Mesenchymal stem cell (in vitro differentiated cells and primary cell): ENCODE measurements around the gene HOXA6.

Experiments
- DNase-seq: peaks from one replicate; pipeline ENCODE4 v3.0.0-alpha.2; 2013
- H2AFZ ChIP-seq: one replicate; pipeline ENCODE4 v1.6.1; 2013; ENCODE audit warnings: low read depth, mild to moderate bottlenecking, control low read depth, inconsistent platforms, low read length, moderate library complexity
- H2AK5ac ChIP-seq: 2 replicates; pipeline ENCODE4 v1.6.1; 2013; ENCODE audit warnings: low read length, moderate library complexity, mild to moderate bottlenecking, inconsistent platforms; ENCODE audit not compliant: severe bottlenecking
- H2BK120ac ChIP-seq: one replicate; pipeline ENCODE4 v1.6.1; 2013; ENCODE audit warnings: low read depth, mild to moderate bottlenecking, inconsistent platforms, low read length, moderate library complexity
- H2BK12ac ChIP-seq, 2 experiments: one replicate each; pipeline ENCODE4 v1.6.1; 2013; ENCODE audit warnings: inconsistent platforms in 2 of 2, low read length in 2 of 2, mild to moderate bottlenecking in 2 of 2, moderate library complexity in 2 of 2, control low read depth in 1 of 2
- H2BK15ac ChIP-seq: one replicate; pipeline ENCODE4 v1.6.1; 2013; ENCODE audit warnings: mild to moderate bottlenecking, low read depth, inconsistent platforms; ENCODE audit not compliant: poor library complexity, severe bottlenecking
- H2BK5ac ChIP-seq: 2 replicates; pipeline ENCODE4 v1.6.1; 2013; ENCODE audit warnings: low read depth, mild to moderate bottlenecking, low read length, control low read depth, inconsistent platforms; ENCODE audit not compliant: poor library complexity, severe bottlenecking
- H3K14ac ChIP-seq, 2 experiments: one replicate each; pipeline ENCODE4 v1.6.1; 2013; ENCODE audit warnings: inconsistent platforms in 2 of 2, low read length in 2 of 2, control low read depth in 1 of 2, mild to moderate bottlenecking in 1 of 2, moderate library complexity in 1 of 2
- H3K18ac ChIP-seq, 2 experiments: one replicate each; pipeline ENCODE4 v1.6.1; 2013; ENCODE audit warnings: inconsistent platforms in 2 of 2, low read length in 2 of 2, control low read depth in 1 of 2, low read depth in 1 of 2, mild to moderate bottlenecking in 1 of 2
- H3K23ac ChIP-seq, 2 experiments: one replicate each; pipeline ENCODE4 v1.6.1; 2013; ENCODE audit warnings: inconsistent platforms in 2 of 2, low read length in 2 of 2, mild to moderate bottlenecking in 2 of 2, moderate library complexity in 2 of 2, control low read depth in 1 of 2
- H3K27ac ChIP-seq: 2 replicates; pipeline ENCODE4 v1.5.1; 2013; ENCODE audit warnings: mild to moderate bottlenecking, moderate library complexity, low read length, control low read depth, inconsistent platforms; ENCODE audit not compliant: poor library complexity, severe bottlenecking
- H3K27me3 ChIP-seq, 2 experiments: 2 replicates each; pipeline versions ENCODE4 v1.6.1 to v1.7.0; 2013; ENCODE audit warnings: low read length in 2 of 2, mild to moderate bottlenecking in 2 of 2, moderate library complexity in 2 of 2, control low read depth in 1 of 2, inconsistent platforms in 1 of 2; ENCODE audit not compliant: control insufficient read depth in 1 of 2, insufficient read depth in 1 of 2
- H3K36me3 ChIP-seq, 2 experiments: 2 replicates each; pipeline versions ENCODE4 v1.6.1 to v1.7.0; 2013; ENCODE audit warnings: low read length in 2 of 2, control low read depth in 1 of 2, inconsistent platforms in 1 of 2, low read depth in 1 of 2, mild to moderate bottlenecking in 1 of 2; ENCODE audit not compliant: insufficient read depth in 2 of 2, control insufficient read depth in 1 of 2
- H3K4ac ChIP-seq, 2 experiments: one replicate each; pipeline ENCODE4 v1.6.1; 2013; ENCODE audit warnings: inconsistent platforms in 2 of 2, low read length in 2 of 2, mild to moderate bottlenecking in 2 of 2, moderate library complexity in 2 of 2, control low read depth in 1 of 2, low read depth in 1 of 2
- H3K4me1 ChIP-seq: 2 replicates; pipeline ENCODE4 v1.6.1; 2013; ENCODE audit warnings: low read depth, low read length, control low read depth; ENCODE audit not compliant: control insufficient read depth, insufficient read depth
- H3K4me2 ChIP-seq: 2 replicates; pipeline ENCODE4 v1.6.1; 2013; ENCODE audit warnings: low read length, mild to moderate bottlenecking, inconsistent platforms; ENCODE audit not compliant: poor library complexity, severe bottlenecking
- H3K4me3 ChIP-seq, 2 experiments: 2 replicates each; pipeline versions ENCODE4 v1.5.1 to v1.7.0; 2013; ENCODE audit warnings: low read length in 2 of 2, mild to moderate bottlenecking in 2 of 2, control low read depth in 1 of 2, low read depth in 1 of 2; ENCODE audit not compliant: insufficient read depth in 1 of 2
- H3K79me1 ChIP-seq: replicated peaks from 2 replicates; pipeline ENCODE4 v1.6.1; 2013; ENCODE audit warnings: mild to moderate bottlenecking, control low read depth, low read length, inconsistent platforms; ENCODE audit not compliant: poor library complexity, severe bottlenecking
- H3K9ac ChIP-seq: 2 replicates; pipeline ENCODE4 v1.7.0; 2013; ENCODE audit warnings: mild to moderate bottlenecking, low read length, moderate library complexity
- H3K9me3 ChIP-seq: 2 replicates; pipeline ENCODE4 v1.7.0; 2013; ENCODE audit warnings: mild to moderate bottlenecking, low read length; ENCODE audit not compliant: control insufficient read depth
- H4K8ac ChIP-seq: one replicate; pipeline ENCODE4 v1.6.1; 2013; ENCODE audit warnings: inconsistent platforms, mild to moderate bottlenecking, low read length, moderate library complexity
- H4K91ac ChIP-seq: one replicate; pipeline ENCODE4 v1.6.1; 2013; ENCODE audit warnings: mild to moderate bottlenecking, low read length, inconsistent platforms
- WGBS: methylation state at CpG from one replicate; pipeline ENCODE4 v1.1.7; 2013; ENCODE audit warnings: mixed read lengths; 5-methylcytosine and 5-hydroxymethylcytosine counted together

Gene HOXA6

DNA sequence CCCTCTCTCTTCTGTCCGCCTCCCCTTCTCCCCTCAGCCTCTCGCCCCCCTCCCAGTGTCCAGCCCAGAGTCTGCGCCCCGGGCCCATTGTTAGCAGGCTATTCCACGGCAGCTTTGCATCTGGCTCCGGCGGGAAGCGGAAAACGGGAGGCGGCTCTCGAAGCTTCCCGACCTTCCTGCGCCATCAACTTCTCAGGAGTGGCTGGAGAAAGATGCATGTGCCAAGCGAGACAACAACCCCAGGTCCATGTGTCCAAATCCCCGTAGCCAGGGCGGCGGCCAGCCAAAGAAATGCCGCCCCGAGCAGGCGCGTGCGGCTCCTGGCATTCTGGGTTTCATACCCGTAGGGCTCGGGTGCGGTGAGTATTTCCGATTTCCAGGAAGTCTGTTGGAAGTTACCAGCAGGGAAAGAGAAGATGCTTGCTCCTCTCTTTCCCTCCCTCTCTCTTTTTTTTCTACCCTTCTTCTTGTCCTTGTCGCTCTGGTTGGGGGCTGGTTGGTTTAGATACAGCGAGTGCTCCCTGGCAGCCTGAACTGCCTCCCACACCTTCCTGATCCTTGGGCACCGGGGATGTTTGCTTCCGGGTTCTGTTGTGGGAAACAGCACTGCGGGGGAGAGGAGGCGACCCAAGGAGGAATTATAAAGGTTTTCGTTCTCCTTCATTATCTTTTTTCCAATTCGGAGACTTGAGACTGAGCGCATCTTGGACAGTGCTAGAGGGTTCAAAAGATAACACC lies 43.9 kb downstream of the HOXA6 start:
- DNase-seq, result peak; percentile 37
- Histone ChIP-seq H2BK5ac (peak overlapping the region; percentile 84), H2AK5ac (peak overlapping the region; percentile 53), H3K23ac (peak overlapping the region in 1 of 2 experiments; percentile 52), H2BK15ac (no peak overlapping the region), H3K18ac (peak overlapping the region in 1 of 2 experiments; percentile 87), H3K36me3 (peaks cover 7 to 22% of the 10 kb centered on the region in 2 experiments), H3K14ac (peak overlapping the region in 1 of 2 experiments; percentile 15), H2AFZ (no peak overlapping the region), H3K4me1 (peaks cover 22% of the 10 kb centered on the region), H3K27ac (peak overlapping the region; percentile 90), H3K9me3 (no peaks in the 10 kb centered on the region), H3K4ac (peak overlapping the region in 1 of 2 experiments; percentile 80), H4K91ac (peak overlapping the region; percentile 48), H3K4me3 (peak overlapping the region; percentile 48 to 64), H3K27me3 (no peaks in the 10 kb centered on the region), H4K8ac (peak overlapping the region; percentile 29), H2BK12ac (peak overlapping the region in 1 of 2 experiments; percentile 84), H3K9ac (peak overlapping the region; percentile 96), H2BK120ac (no peak overlapping the region), H3K4me2 (peak overlapping the region; percentile 92), H3K79me1 (no peaks in the 10 kb centered on the region)
- WGBS, result under 1% methylated on average over 27 of the region's 35 CpGs

DNA sequence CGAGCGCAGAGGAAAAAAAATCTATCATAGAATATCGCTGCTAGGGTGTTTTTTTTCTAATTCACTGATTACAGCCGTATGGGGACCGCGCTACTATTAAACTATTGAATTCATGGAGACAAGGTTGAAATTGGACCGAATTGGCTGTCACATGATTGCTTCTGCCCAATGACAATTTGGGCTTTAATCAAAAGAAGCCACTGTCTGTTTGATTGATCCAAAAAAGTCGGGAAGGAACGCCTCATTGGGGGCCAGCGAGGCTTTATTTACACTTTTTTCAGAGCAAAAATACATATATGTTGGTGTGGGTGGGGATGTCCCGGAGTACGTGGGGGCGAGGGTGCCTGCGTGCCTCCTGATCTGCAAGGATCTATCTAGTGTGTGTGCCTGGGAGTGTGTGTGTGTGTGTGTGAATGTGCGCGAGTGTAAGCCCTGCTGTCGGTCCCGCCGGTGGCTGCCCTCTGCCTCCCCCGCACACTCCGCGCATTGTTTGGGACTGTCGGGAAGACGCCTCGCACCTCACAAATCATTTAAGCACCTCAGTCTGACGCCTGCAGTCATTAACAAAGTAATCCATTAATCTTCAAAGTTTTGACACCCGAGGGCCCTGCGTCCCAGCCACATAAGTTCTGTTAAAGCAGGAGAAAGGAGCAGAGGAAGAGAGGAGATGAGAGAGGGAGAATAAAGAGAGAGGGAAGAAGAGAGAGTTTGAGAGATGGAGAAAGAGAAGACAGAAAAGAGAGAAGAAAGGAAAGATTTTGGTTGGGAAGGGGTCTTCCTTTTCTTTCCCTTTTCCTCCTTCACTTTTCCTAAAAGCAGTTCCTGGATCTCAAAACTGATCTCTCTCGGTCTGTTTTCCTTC lies 44.8 kb downstream of the HOXA6 start, which contains the start of gene HOXA2:
Gene HOXA2 (minus strand): TSS at position 103 of the 862 bp plus-strand sequence. CDS start 183 bp downstream, outside the sequence.
- Histone ChIP-seq H3K79me1 (no peaks in the 10 kb centered on the region), H2AK5ac (peak within 1 kb of the TSS; percentile 55), H3K36me3 (peaks cover 7 to 18% of the 10 kb centered on the region in 2 experiments), H3K14ac (peak within 1 kb of the TSS in 1 of 2 experiments; percentile 55), H2BK15ac (peak within 1 kb of the TSS; percentile 97), H2AFZ (no peak within 1 kb of the TSS), H3K9ac (peak within 1 kb of the TSS; percentile 96), H3K9me3 (no peaks in the 10 kb centered on the region), H3K27me3 (no peaks in the 10 kb centered on the region), H3K4me2 (peak within 1 kb of the TSS; percentile 92), H2BK12ac (peak within 1 kb of the TSS; percentile 23 to 84), H3K4ac (peak within 1 kb of the TSS; percentile 24 to 80), H4K91ac (peak within 1 kb of the TSS; percentile 81), H3K4me1 (peaks cover 15% of the 10 kb centered on the region), H2BK120ac (peak within 1 kb of the TSS; percentile 50), H2BK5ac (peak within 1 kb of the TSS; percentile 93), H4K8ac (peak within 1 kb of the TSS; percentile 39), H3K18ac (peak within 1 kb of the TSS; percentile 65 to 87), H3K4me3 (peak within 1 kb of the TSS; percentile 64 to 69), H3K23ac (peak within 1 kb of the TSS in 1 of 2 experiments; percentile 89), H3K27ac (peak within 1 kb of the TSS; percentile 92)
- DNase-seq, result peak; percentile 50
- 7% methylated on average over 15 of the region's 29 CpGs for WGBS

DNA sequence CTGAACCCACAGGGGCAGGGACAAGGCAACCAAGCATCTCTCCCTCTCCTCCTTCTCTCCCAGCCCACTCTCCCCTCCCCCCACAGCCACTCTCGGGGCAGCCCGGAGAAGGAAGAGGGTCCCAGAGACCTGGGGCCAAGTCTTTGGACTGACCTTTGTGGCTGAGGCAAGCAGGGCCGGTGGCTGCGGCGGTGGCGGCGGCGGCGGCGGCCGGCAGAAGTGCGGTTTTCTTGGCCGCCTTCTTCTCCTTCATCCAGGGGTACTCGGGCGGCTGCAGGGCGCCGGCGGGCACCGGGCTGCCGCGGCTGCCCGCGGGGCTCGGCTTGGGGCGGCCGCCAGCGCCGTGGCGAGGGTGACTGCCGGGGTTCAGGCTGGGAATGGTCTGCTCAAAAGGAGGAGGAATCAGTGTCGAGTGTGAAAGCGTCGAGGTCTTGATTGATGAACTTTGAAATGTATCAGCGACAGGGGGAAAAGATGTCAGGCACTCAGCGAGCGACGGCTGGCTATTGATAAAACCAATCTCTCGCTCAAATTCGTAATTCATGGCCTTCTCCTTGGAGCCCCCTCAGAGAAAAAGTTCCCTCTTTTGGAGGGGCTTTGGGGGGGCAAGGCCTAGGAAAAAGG lies 45.5 kb downstream of the HOXA6 start:
- Histone ChIP-seq H3K9ac (peak overlapping the region; percentile 96), H3K23ac (peak overlapping the region in 1 of 2 experiments; percentile 72), H4K8ac (peak overlapping the region; percentile 39), H2BK120ac (peak overlapping the region; percentile 50), H4K91ac (peak overlapping the region; percentile 81), H2BK12ac (peak overlapping the region; percentile 23 to 42), H2AK5ac (peak overlapping the region; percentile 55), H3K4me1 (peaks cover 15% of the 10 kb centered on the region), H3K4me3 (peak overlapping the region; percentile 64 to 69), H2AFZ (no peak overlapping the region), H3K36me3 (peaks cover 7 to 16% of the 10 kb centered on the region in 2 experiments), H2BK5ac (peak overlapping the region; percentile 93), H3K27me3 (no peaks in the 10 kb centered on the region), H3K14ac (peak overlapping the region in 1 of 2 experiments; percentile 55), H3K4me2 (peak overlapping the region; percentile 92), H2BK15ac (peak overlapping the region; percentile 97), H3K79me1 (no peaks in the 10 kb centered on the region), H3K27ac (peak overlapping the region; percentile 92), H3K4ac (peak overlapping the region; percentile 24 to 67), H3K9me3 (no peaks in the 10 kb centered on the region), H3K18ac (peak overlapping the region; percentile 54 to 65)
- DNase-seq, result no peak
- 3% methylated on average over 38 of the region's 39 CpGs for WGBS
